GM10266 (cell line): Measurements from ENCODE around the gene PRCD.

Experiments
- DNase-seq: peaks from one replicate; pipeline ENCODE4 v3.0.0; 2012; ENCODE audit errors: extremely low spot score
- CTCF ChIP-seq: IDR thresholded peaks from 2 replicates; pipeline ENCODE4 v1.5.1; 2012; ENCODE audit warnings: mild to moderate bottlenecking, low read depth; ENCODE audit not compliant: control insufficient read depth, insufficient read depth; ENCODE audit errors: missing control alignments

Gene PRCD

DNA sequence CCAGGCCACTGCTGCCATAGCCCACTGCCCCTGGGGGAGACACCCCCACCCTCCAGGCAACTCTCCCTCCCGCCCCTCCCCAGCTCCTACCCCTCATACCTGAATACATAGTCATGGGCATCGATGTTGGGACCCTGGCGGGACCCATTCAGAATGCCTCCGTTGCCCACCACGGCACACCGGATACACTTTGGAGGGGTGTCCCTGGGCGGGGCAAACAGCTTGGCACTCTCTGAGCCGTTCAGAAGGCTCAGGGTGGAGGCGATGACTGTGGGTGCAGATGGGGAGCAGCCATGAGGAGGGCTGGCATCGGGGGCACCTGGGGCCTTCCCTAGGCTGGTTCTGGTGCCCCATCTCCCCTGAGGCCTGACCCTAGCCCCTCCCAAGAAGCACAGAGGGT, 33.3 kb downstream of the PRCD start:
- TF ChIP-seq CTCF = no peak
- DNase-seq = no peak

GRCh38 chr17:76574166-76574565, 34.3 kb downstream of the PRCD start:
- no peak for TF ChIP-seq CTCF
- DNase-seq = no peak

- TF ChIP-seq CTCF = no peak
- no peak for DNase-seq
Observed at GRCh38 chr17:76575570-76575969, 35.7 kb downstream of the PRCD start.

- no peak for DNase-seq
- no peak for TF ChIP-seq CTCF
Observed at GRCh38 chr17:76576189-76576588, 36.3 kb downstream of the PRCD start.

DNA sequence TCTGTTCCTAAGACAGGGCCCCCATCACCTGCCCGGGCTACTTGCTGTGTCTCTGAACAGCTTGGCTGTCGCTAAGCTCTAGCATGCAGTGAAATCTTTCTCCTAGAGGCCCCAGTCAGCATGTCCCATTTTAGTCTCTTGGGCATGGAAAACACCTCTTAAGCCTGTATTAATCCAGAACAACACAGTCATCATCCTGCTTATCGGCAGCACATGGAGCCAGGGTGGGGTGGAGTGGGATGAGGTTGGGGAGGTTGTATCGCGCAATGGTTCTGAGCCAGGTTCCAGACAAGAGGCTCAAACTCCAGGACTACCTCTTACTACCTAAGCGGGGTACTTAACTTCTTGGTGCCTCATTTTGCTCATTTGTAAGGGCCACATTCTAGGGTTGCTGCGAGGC, 38.0 kb downstream of the PRCD start:
- TF ChIP-seq CTCF = no peak
- no peak for DNase-seq

DNA sequence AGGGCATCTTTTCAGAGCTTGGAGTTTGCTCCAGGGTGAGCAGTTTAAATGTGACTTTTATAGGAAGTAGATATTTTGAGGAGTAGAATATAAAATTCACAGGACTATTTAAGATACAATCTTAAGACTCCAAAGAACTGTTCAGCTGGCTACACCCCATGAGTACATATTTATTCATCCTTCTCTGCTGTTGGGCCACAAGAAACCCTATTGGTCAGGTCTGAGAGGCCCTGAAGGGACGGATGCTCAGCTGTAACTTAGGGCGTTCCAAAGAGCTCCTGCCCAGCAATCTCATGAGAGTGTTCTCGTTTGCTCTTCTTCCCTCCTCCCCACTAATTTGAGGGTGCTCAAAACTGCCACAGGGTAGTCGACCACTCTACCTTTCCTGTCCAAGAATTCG, 38.5 kb downstream of the PRCD start:
- DNase-seq = no peak
- no peak for TF ChIP-seq CTCF

DNA sequence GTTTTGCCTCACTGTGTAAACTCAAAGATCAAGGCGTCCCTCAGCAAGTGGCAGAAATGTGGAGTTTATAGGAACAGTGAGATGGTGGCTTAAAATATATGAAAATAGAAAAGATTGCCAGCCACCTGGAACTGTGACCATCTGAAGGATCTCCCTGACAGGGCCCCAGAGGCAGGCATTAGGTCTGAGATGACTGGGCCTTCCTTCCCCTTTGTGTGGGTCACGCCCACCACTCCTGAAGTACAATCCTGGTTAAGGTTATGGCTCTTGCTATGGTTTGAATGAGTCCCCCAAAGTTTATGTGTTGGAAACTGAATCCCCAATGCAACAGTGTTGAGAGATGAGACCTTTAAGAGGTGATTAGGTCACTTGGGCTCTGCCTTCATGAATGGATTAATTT, 39.4 kb downstream of the PRCD start:
- TF ChIP-seq CTCF = no peak
- no peak for DNase-seq
